Vagina (tissue), 2 donors: Measurements from ENCODE around the gene ACSL3.

Experiments used
- CTCF ChIP-seq, 3 experiments: fragments of 450-650 bp in 2 of 3; fragments of 200-600 bp in 1 of 3; sonication (generic) in 1 of 3; IDR thresholded peaks; one replicate each; pipeline ENCODE4 v1.5.1; 2017 to 2019; ENCODE audit warnings: antibody characterized with exemption in 3 of 3, mild to moderate bottlenecking in 2 of 3, moderate library complexity in 2 of 3
- POLR2A ChIP-seq, 2 donors: fragments of 450-650 bp; IDR thresholded peaks; one replicate each; pipeline ENCODE4 v1.6.1; 2017; ENCODE audit warnings: antibody characterized with exemption in 2 of 2, mild to moderate bottlenecking in 2 of 2, moderate library complexity in 2 of 2
- POLR2AphosphoS5 ChIP-seq, 2 donors: sonication (generic); formaldehyde crosslinking; IDR thresholded peaks; one replicate each; pipeline ENCODE4 v1.9.0; 2017; ENCODE audit warnings: antibody characterized with exemption in 2 of 2, mild to moderate bottlenecking in 2 of 2, low read depth in 1 of 2; ENCODE audit not compliant: insufficient read depth in 1 of 2

- no peak for TF ChIP-seq POLR2A (IDR thresholded peaks at IDR 0.05)
- TF ChIP-seq CTCF (IDR thresholded peaks at IDR 0.05): no peak
- TF ChIP-seq POLR2AphosphoS5 (IDR thresholded peaks at IDR 0.05; ENCODE audit: insufficient read depth in 1 of 2, low read depth in 1 of 2): no peak
Observed at GRCh38 chr2:222927600-222927999, 66.8 kb downstream of the ACSL3 start.
